WTC11 (cell line): Measurements from ENCODE around the gene GALNTL6. TPM values are rescaled to one million over a fixed set of nuclear protein-coding genes. Genes with fewer than 3 reads are reported as not detected.

Experiments used
- ATAC-seq: fragments of 200-7000 bp; cut with Tn5 transposase; 2 replicates; pipeline ENCODE4 v1.10.0; 2021; ENCODE audit warnings: mild to moderate bottlenecking, moderate library complexity
- CTCF ChIA-PET: fragments of 300-600 bp; sonication (Branson Sonifier 250); formaldehyde crosslinking; loops from one replicate; lab custom pipeline; 2021; ENCODE audit warnings: antibody characterized with exemption; lab: Charles Lee
- POLR2A ChIA-PET: fragments of 350-600 bp; sonication (Branson Sonifier 250); formaldehyde crosslinking; loops from one replicate; lab custom pipeline; 2021; ENCODE audit warnings: antibody characterized with exemption; lab: Charles Lee
- DNase-seq: peaks from one replicate; pipeline ENCODE4 v3.0.0; 2021; ENCODE audit warnings: low spot score
- H3K27ac Mint-ChIP-seq: 2 replicates; pipeline ENCODE4 v1.8.0; 2021; ENCODE audit warnings: mixed read lengths
- H3K27me3 Mint-ChIP-seq: 2 replicates; pipeline ENCODE4 v1.8.0; 2021; ENCODE audit warnings: low read depth, mild to moderate bottlenecking, moderate library complexity, mixed read lengths
- H3K36me3 Mint-ChIP-seq: 2 replicates; pipeline ENCODE4 v1.8.0; 2021; ENCODE audit warnings: mixed read lengths
- H3K4me1 Mint-ChIP-seq: 2 replicates; pipeline ENCODE4 v1.8.0; 2022; ENCODE audit warnings: mixed read lengths
- H3K4me3 Mint-ChIP-seq: 2 replicates; pipeline ENCODE4 v1.8.0; 2021; ENCODE audit warnings: mild to moderate bottlenecking, moderate library complexity, mixed read lengths
- H3K9me3 Mint-ChIP-seq: 2 replicates; pipeline ENCODE4 v1.8.0; 2021; ENCODE audit warnings: mixed read lengths
- FOXP1 ChIP-seq: sonication (generic); formaldehyde crosslinking; IDR thresholded peaks from 2 replicates; pipeline ENCODE4 v1.8.0; 2022; ENCODE audit warnings: missing genetic modification reagents, mild to moderate bottlenecking, moderate library complexity, borderline replicate concordance
- JUN ChIP-seq: sonication (generic); formaldehyde crosslinking; IDR thresholded peaks from 2 replicates; pipeline ENCODE4 v1.8.0; 2023; ENCODE audit warnings: mild to moderate bottlenecking, missing genetic modification reagents
- NR2C2 ChIP-seq: sonication (generic); formaldehyde crosslinking; IDR thresholded peaks from 2 replicates; pipeline ENCODE4 v1.8.0; 2022; ENCODE audit warnings: mild to moderate bottlenecking, missing genetic modification reagents
- OVOL2 ChIP-seq: fragments of 250-450 bp; sonication (Bioruptor Pico); IDR thresholded peaks from 2 replicates; pipeline ENCODE4 v1.9.0; 2021; ENCODE audit warnings: mild to moderate bottlenecking, borderline replicate concordance
- SMAD3 ChIP-seq: sonication (generic); formaldehyde crosslinking; IDR thresholded peaks from 2 replicates; pipeline ENCODE4 v1.8.0; 2022; ENCODE audit warnings: missing genetic modification reagents, mild to moderate bottlenecking, borderline replicate concordance
- SOX15 ChIP-seq: fragments of 250-450 bp; sonication (Bioruptor Pico); IDR thresholded peaks from 2 replicates; pipeline ENCODE4 v1.9.0; 2021; ENCODE audit warnings: mild to moderate bottlenecking
- SP1 ChIP-seq: sonication (generic); formaldehyde crosslinking; conservative IDR thresholded peaks from 2 replicates; pipeline ENCODE4 v1.8.1; 2022; ENCODE audit warnings: missing genetic modification reagents
- TEAD1 ChIP-seq: sonication (generic); formaldehyde crosslinking; IDR thresholded peaks from 2 replicates; pipeline ENCODE4 v1.8.0; 2022; ENCODE audit warnings: mild to moderate bottlenecking, missing genetic modification reagents
- ZBTB21 ChIP-seq: sonication (generic); formaldehyde crosslinking; IDR thresholded peaks from 2 replicates; pipeline ENCODE4 v1.8.1; 2023; ENCODE audit warnings: mild to moderate bottlenecking, missing genetic modification reagents, borderline replicate concordance
- ZNF263 ChIP-seq: sonication (generic); formaldehyde crosslinking; IDR thresholded peaks from 2 replicates; pipeline ENCODE4 v1.8.1; 2022; ENCODE audit warnings: low read depth, mild to moderate bottlenecking, moderate library complexity, missing genetic modification reagents
- ZNF423 ChIP-seq: fragments of 250-450 bp; sonication (Bioruptor Pico); IDR thresholded peaks from 2 replicates; pipeline ENCODE4 v2.1.2; 2022; ENCODE audit warnings: mild to moderate bottlenecking, moderate library complexity
- total RNA-seq: library from RNA; stranded (reverse); gene quantifications from 3 replicates; pipeline ENCODE4 v1.2.3, GENCODE V29; 2021
- TF ChIP-seq, protein P1 (sequence below): sonication (generic); formaldehyde crosslinking; IDR thresholded peaks from 2 replicates; pipeline ENCODE4 v1.8.1; 2022; ENCODE audit warnings: low read depth, mild to moderate bottlenecking, moderate library complexity, missing genetic modification reagents, borderline replicate concordance
- TF ChIP-seq, protein P2 (sequence below): fragments of 250-450 bp; sonication (Bioruptor Pico); IDR thresholded peaks from 2 replicates; pipeline ENCODE4 v1.9.0; 2021; ENCODE audit warnings: mild to moderate bottlenecking
- TF ChIP-seq, protein P3 (sequence below): sonication (generic); formaldehyde crosslinking; IDR thresholded peaks from 2 replicates; pipeline ENCODE4 v1.8.0; 2022; ENCODE audit warnings: mild to moderate bottlenecking, missing genetic modification reagents
- TF ChIP-seq, protein P4 (sequence below): sonication (generic); formaldehyde crosslinking; IDR thresholded peaks from 2 replicates; pipeline ENCODE4 v1.8.0; 2023; ENCODE audit warnings: missing genetic modification reagents, mild to moderate bottlenecking, borderline replicate concordance
- TF ChIP-seq, protein P5 (sequence below): fragments of 250-450 bp; sonication (Bioruptor Pico); conservative IDR thresholded peaks from 2 replicates; pipeline ENCODE4 v1.9.0; 2021; ENCODE audit warnings: mild to moderate bottlenecking
- TF ChIP-seq, protein P6 (sequence below): sonication (generic); formaldehyde crosslinking; IDR thresholded peaks from 2 replicates; pipeline ENCODE4 v1.8.1; 2022; ENCODE audit warnings: mild to moderate bottlenecking, missing genetic modification reagents, moderate library complexity, borderline replicate concordance
- TF ChIP-seq, protein P7 (sequence below): sonication (generic); formaldehyde crosslinking; IDR thresholded peaks from 2 replicates; pipeline ENCODE4 v1.8.1; 2023; ENCODE audit warnings: mild to moderate bottlenecking, moderate library complexity, missing genetic modification reagents
- TF ChIP-seq, protein P8 (sequence below): sonication (generic); formaldehyde crosslinking; IDR thresholded peaks from 2 replicates; pipeline ENCODE4 v1.8.0; 2022; ENCODE audit warnings: mild to moderate bottlenecking, missing genetic modification reagents

GALNTL6 gene
- total RNA-seq, 1 experiment from 2014 or later = 0.24 TPM

DNA sequence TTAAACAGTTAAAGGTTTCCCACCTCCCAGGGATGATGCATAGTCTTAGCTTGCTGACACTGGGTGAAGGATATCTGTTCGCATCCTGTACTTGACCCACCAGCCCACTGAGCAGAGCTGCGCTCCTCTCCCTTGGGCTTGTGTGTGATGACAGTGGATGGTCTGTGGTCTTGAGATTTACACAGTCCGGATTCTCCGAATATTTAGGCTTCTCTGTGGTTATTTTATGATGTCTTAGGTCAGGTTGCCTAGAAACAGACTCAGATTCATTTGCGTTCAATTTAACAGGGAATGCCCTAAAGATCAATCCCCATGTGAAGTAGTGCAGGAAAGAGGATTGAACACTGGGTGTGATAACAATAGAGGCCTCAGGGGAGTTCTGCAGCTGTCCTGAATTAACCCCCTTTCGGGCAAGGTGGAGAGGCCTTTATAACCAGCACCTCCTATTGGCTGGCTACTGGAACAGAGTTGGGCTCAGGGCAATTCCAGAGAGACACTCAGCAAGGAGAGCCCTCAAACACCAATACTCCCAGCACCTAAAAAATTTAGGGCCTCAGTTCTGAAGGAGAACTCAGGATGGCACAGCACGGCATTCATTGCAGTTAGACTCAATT lies 702.2 kb downstream of the GALNTL6 start:
- CTCF ChIA-PET = interaction anchor here (0.6 kb wide), 1 partner anchor 980 kb away, joined by 4 read pairs; no protein-coding TSS in a partner anchor
- Mint-ChIP-seq H3K4me3 (no peak overlapping the region), H3K27me3 (no peaks in the 10 kb centered on the region), H3K9me3 (peaks cover 18% of the 10 kb centered on the region), H3K36me3 (no peaks in the 10 kb centered on the region), H3K4me1 (peaks cover 10% of the 10 kb centered on the region), H3K27ac (no peak overlapping the region)
- ATAC-seq (peak; percentile 99), DNase-seq (peak; percentile 15)
- TF ChIP-seq NR2C2 (CRISPR knock-in tag) = no peak
- TF ChIP-seq OVOL2 (CRISPR knock-in tag) = no peak
- TF ChIP-seq, protein P1, sequence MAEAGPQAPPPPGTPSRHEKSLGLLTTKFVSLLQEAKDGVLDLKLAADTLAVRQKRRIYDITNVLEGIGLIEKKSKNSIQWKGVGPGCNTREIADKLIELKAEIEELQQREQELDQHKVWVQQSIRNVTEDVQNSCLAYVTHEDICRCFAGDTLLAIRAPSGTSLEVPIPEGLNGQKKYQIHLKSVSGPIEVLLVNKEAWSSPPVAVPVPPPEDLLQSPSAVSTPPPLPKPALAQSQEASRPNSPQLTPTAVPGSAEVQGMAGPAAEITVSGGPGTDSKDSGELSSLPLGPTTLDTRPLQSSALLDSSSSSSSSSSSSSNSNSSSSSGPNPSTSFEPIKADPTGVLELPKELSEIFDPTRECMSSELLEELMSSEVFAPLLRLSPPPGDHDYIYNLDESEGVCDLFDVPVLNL (CRISPR knock-in tag) = no peak
- TF ChIP-seq, protein P2, sequence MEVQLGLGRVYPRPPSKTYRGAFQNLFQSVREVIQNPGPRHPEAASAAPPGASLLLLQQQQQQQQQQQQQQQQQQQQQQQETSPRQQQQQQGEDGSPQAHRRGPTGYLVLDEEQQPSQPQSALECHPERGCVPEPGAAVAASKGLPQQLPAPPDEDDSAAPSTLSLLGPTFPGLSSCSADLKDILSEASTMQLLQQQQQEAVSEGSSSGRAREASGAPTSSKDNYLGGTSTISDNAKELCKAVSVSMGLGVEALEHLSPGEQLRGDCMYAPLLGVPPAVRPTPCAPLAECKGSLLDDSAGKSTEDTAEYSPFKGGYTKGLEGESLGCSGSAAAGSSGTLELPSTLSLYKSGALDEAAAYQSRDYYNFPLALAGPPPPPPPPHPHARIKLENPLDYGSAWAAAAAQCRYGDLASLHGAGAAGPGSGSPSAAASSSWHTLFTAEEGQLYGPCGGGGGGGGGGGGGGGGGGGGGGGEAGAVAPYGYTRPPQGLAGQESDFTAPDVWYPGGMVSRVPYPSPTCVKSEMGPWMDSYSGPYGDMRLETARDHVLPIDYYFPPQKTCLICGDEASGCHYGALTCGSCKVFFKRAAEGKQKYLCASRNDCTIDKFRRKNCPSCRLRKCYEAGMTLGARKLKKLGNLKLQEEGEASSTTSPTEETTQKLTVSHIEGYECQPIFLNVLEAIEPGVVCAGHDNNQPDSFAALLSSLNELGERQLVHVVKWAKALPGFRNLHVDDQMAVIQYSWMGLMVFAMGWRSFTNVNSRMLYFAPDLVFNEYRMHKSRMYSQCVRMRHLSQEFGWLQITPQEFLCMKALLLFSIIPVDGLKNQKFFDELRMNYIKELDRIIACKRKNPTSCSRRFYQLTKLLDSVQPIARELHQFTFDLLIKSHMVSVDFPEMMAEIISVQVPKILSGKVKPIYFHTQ (CRISPR knock-in tag) = no peak
- TF ChIP-seq TEAD1 = no peak
- no peak for TF ChIP-seq ZNF263 (CRISPR knock-in tag)
- TF ChIP-seq ZNF423 = no peak
- TF ChIP-seq, protein P3, sequence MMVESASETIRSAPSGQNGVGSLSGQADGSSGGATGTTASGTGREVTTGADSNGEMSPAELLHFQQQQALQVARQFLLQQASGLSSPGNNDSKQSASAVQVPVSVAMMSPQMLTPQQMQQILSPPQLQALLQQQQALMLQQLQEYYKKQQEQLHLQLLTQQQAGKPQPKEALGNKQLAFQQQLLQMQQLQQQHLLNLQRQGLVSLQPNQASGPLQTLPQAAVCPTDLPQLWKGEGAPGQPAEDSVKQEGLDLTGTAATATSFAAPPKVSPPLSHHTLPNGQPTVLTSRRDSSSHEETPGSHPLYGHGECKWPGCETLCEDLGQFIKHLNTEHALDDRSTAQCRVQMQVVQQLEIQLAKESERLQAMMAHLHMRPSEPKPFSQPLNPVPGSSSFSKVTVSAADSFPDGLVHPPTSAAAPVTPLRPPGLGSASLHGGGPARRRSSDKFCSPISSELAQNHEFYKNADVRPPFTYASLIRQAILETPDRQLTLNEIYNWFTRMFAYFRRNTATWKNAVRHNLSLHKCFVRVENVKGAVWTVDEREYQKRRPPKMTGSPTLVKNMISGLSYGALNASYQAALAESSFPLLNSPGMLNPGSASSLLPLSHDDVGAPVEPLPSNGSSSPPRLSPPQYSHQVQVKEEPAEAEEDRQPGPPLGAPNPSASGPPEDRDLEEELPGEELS (CRISPR knock-in tag) = no peak
- TF ChIP-seq ZBTB21 = no peak
- TF ChIP-seq, protein P4, sequence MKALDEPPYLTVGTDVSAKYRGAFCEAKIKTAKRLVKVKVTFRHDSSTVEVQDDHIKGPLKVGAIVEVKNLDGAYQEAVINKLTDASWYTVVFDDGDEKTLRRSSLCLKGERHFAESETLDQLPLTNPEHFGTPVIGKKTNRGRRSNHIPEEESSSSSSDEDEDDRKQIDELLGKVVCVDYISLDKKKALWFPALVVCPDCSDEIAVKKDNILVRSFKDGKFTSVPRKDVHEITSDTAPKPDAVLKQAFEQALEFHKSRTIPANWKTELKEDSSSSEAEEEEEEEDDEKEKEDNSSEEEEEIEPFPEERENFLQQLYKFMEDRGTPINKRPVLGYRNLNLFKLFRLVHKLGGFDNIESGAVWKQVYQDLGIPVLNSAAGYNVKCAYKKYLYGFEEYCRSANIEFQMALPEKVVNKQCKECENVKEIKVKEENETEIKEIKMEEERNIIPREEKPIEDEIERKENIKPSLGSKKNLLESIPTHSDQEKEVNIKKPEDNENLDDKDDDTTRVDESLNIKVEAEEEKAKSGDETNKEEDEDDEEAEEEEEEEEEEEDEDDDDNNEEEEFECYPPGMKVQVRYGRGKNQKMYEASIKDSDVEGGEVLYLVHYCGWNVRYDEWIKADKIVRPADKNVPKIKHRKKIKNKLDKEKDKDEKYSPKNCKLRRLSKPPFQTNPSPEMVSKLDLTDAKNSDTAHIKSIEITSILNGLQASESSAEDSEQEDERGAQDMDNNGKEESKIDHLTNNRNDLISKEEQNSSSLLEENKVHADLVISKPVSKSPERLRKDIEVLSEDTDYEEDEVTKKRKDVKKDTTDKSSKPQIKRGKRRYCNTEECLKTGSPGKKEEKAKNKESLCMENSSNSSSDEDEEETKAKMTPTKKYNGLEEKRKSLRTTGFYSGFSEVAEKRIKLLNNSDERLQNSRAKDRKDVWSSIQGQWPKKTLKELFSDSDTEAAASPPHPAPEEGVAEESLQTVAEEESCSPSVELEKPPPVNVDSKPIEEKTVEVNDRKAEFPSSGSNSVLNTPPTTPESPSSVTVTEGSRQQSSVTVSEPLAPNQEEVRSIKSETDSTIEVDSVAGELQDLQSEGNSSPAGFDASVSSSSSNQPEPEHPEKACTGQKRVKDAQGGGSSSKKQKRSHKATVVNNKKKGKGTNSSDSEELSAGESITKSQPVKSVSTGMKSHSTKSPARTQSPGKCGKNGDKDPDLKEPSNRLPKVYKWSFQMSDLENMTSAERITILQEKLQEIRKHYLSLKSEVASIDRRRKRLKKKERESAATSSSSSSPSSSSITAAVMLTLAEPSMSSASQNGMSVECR (CRISPR knock-in tag) = no peak
- POLR2A ChIA-PET = no interaction called here

DNA sequence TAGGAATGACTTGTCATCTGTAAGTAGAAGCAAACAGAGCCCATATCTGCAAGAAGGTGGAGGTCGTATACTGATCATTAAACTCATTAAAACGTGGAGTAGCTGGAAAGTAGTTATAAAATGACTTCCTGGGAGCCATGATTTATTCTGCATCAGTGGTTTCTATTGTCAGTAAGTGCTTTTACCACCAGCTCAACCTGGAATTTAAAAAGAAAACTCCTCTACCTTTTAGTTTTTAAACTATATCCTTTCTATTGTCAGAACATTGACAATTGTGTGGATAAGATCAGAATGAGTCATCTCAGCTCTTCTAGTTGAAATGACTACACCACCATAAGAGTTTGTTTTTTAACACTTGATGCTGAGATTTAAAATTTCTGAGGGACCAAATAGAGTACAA lies 704.2 kb downstream of the GALNTL6 start:
- Mint-ChIP-seq H3K27ac (no peak overlapping the region), H3K27me3 (no peaks in the 10 kb centered on the region), H3K4me1 (peaks cover 10% of the 10 kb centered on the region), H3K4me3 (no peak overlapping the region), H3K36me3 (no peaks in the 10 kb centered on the region), H3K9me3 (peaks cover 17% of the 10 kb centered on the region)
- ATAC-seq (no peak), DNase-seq (no peak)
- ChIA-PET CTCF (no interaction called here), POLR2A (no interaction called here)
- TF ChIP-seq SMAD3 (no peak), SOX15 (CRISPR knock-in tag) (no peak), SP1 (no peak), FOXP1 (CRISPR knock-in tag) (no peak), JUN (no peak)
- TF ChIP-seq, protein P5, sequence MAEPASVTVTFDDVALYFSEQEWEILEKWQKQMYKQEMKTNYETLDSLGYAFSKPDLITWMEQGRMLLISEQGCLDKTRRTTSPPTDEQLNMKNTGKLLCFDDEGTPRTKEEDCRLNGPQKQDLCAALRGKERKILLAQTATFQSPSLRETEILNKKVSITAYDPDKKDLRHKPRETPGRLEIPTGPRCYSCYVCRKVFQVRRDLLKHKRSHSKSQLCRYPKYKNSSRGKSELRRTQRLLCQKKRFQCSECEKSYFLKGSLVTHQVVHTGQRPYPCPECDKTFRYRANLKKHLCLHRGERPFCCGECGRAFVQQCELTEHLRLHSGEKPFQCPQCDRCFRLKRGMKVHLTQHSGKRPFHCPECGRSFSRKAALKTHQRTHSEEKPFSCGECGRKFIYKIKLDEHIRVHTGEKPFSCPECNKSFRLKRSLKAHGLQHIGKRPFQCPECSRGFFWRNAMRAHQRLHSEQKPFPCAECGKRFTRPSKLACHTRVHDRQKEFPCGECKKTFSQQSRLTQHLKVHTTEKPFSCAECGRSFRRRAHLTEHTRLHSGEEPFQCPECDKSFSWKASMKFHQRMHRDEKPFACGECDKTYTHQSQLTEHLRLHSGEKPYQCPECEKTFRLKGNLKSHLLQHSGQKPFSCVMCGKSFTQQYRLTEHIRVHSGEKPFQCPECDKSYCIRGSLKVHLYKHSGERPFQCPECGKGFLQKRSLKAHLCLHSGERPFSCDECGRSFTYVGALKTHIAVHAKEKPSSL (CRISPR knock-in tag) = no peak
- TF ChIP-seq, protein P6, sequence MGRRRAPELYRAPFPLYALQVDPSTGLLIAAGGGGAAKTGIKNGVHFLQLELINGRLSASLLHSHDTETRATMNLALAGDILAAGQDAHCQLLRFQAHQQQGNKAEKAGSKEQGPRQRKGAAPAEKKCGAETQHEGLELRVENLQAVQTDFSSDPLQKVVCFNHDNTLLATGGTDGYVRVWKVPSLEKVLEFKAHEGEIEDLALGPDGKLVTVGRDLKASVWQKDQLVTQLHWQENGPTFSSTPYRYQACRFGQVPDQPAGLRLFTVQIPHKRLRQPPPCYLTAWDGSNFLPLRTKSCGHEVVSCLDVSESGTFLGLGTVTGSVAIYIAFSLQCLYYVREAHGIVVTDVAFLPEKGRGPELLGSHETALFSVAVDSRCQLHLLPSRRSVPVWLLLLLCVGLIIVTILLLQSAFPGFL (CRISPR knock-in tag) = no peak
- TF ChIP-seq, protein P7, sequence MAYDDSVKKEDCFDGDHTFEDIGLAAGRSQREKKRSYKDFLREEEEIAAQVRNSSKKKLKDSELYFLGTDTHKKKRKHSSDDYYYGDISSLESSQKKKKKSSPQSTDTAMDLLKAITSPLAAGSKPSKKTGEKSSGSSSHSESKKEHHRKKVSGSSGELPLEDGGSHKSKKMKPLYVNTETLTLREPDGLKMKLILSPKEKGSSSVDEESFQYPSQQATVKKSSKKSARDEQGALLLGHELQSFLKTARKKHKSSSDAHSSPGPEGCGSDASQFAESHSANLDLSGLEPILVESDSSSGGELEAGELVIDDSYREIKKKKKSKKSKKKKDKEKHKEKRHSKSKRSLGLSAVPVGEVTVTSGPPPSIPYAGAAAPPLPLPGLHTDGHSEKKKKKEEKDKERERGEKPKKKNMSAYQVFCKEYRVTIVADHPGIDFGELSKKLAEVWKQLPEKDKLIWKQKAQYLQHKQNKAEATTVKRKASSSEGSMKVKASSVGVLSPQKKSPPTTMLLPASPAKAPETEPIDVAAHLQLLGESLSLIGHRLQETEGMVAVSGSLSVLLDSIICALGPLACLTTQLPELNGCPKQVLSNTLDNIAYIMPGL (CRISPR knock-in tag) = no peak
- TF ChIP-seq, protein P8, sequence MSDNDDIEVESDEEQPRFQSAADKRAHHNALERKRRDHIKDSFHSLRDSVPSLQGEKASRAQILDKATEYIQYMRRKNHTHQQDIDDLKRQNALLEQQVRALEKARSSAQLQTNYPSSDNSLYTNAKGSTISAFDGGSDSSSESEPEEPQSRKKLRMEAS = no peak
